Activated naive CD4-positive, alpha-beta T cell treated with anti-CD3 and anti-CD28 coated beads for 36 hours (primary cell): Measurements from ENCODE around the gene MBOAT1. TPM values are rescaled to one million over a fixed set of nuclear protein-coding genes. Genes with fewer than 3 reads are reported as not detected.

Experiments
- CTCF ChIA-PET: fragments of 350-600 bp; sonication (Branson Sonifier 250); formaldehyde crosslinking; loops from one replicate; lab custom pipeline; 2021; ENCODE audit warnings: antibody characterized with exemption; lab: Charles Lee
- DNase-seq: peaks from one replicate; pipeline ENCODE4 v3.0.0-alpha.2; 2020
- H3K27ac Mint-ChIP-seq: one replicate; pipeline ENCODE4 v1.8.0; 2021; ENCODE audit warnings: mild to moderate bottlenecking, mixed read lengths
- H3K27me3 Mint-ChIP-seq: one replicate; pipeline ENCODE4 v1.8.0; 2021; ENCODE audit warnings: low read depth, mixed read lengths
- H3K36me3 Mint-ChIP-seq: one replicate; pipeline ENCODE4 v1.8.0; 2021; ENCODE audit warnings: low read depth, mixed read lengths
- H3K4me1 Mint-ChIP-seq: one replicate; pipeline ENCODE4 v1.8.0; 2021; ENCODE audit warnings: low read depth, mixed read lengths
- H3K4me3 Mint-ChIP-seq: one replicate; pipeline ENCODE4 v1.8.0; 2021; ENCODE audit warnings: mild to moderate bottlenecking, moderate library complexity, mixed read lengths
- H3K9me3 Mint-ChIP-seq: one replicate; pipeline ENCODE4 v1.8.0; 2021; ENCODE audit warnings: mixed read lengths
- intact Hi-C: fragments of 100-400 bp; cut with micrococcal nuclease; formaldehyde crosslinking; loops from one replicate; pipeline ENCODE4 v1.15.1; 2023
- total RNA-seq, 2 experiments: library from RNA; stranded (reverse); gene quantifications; one replicate each; pipeline ENCODE4 v1.2.3, GENCODE V29; 2021

Gene MBOAT1
- total RNA-seq, 2 experiments from 2014 or later = 6.3 to 7.3 TPM

- CTCF ChIA-PET = interaction anchor here (3.3 kb wide), 1 partner anchor 10 kb away, joined by 18 read pairs; no protein-coding TSS in a partner anchor
- H3K4me1 Mint-ChIP-seq = no peaks in the 10 kb centered on the region
- no peaks in the 10 kb centered on the region for H3K9me3 Mint-ChIP-seq
Measured at GRCh38 chr6:20137240-20137639, 75.0 kb downstream of the MBOAT1 start.

GRCh38 chr6:20135677-20136268 is 76.5 kb downstream of the MBOAT1 start:
- Mint-ChIP-seq H3K27ac (no peak overlapping the region), H3K4me1 (no peaks in the 10 kb centered on the region), H3K4me3 (no peak overlapping the region), H3K27me3 (no peaks in the 10 kb centered on the region), H3K36me3 (peaks cover 2% of the 10 kb centered on the region), H3K9me3 (no peaks in the 10 kb centered on the region)
- CTCF ChIA-PET = interaction anchor here (3.3 kb wide), 1 partner anchor 9 kb away, joined by 18 read pairs; no protein-coding TSS in a partner anchor
- no peak for DNase-seq
- intact Hi-C loops = no loop called here

More at GRCh38 chr6:20137240-20137639, 75.0 kb downstream of the MBOAT1 start:
- Mint-ChIP-seq H3K27me3 (no peaks in the 10 kb centered on the region), H3K27ac (no peak overlapping the region), H3K36me3 (peaks cover 4% of the 10 kb centered on the region), H3K4me3 (no peak overlapping the region)
- no peak for DNase-seq
- intact Hi-C loops = no loop called here

GRCh38 chr6:20134613-20135012 is 77.7 kb downstream of the MBOAT1 start:
- CTCF ChIA-PET = interaction anchor here (3.3 kb wide), 1 partner anchor 8 kb away, joined by 18 read pairs; no protein-coding TSS in a partner anchor
- no peaks in the 10 kb centered on the region for H3K27me3 Mint-ChIP-seq
- H3K4me1 Mint-ChIP-seq = no peaks in the 10 kb centered on the region
- H3K27ac Mint-ChIP-seq = no peak overlapping the region
- intact Hi-C loops = no loop called here
- peaks cover 2% of the 10 kb centered on the region for H3K36me3 Mint-ChIP-seq
- H3K4me3 Mint-ChIP-seq = no peak overlapping the region
- no peak for DNase-seq
- H3K9me3 Mint-ChIP-seq = no peaks in the 10 kb centered on the region

- Mint-ChIP-seq H3K36me3 (no peaks in the 10 kb centered on the region), H3K27ac (no peak overlapping the region), H3K9me3 (no peaks in the 10 kb centered on the region), H3K4me1 (peaks cover 4% of the 10 kb centered on the region), H3K27me3 (no peaks in the 10 kb centered on the region), H3K4me3 (no peak overlapping the region)
- DNase-seq = no peak
- CTCF ChIA-PET = interaction anchor here (0.6 to 1.7 kb wide), 6 partner anchors 32 to 815 kb away, joined by 3 read pairs; no protein-coding TSS in a partner anchor
- intact Hi-C loops = loop anchor here (5.0 kb wide), 1 partner anchor 83 kb away; the partner anchor contains the start of gene MBOAT1
Measured at GRCh38 chr6:20129290-20130088, 82.8 kb downstream of the MBOAT1 start.

- DNase-seq = no peak
- Mint-ChIP-seq H3K9me3 (no peaks in the 10 kb centered on the region), H3K4me3 (no peak overlapping the region), H3K27ac (no peak overlapping the region), H3K36me3 (peaks cover 1% of the 10 kb centered on the region), H3K27me3 (no peaks in the 10 kb centered on the region), H3K4me1 (peaks cover 4% of the 10 kb centered on the region)
- intact Hi-C loops = loop anchor here (5.0 kb wide), 1 partner anchor 84 kb away; the partner anchor contains the start of gene MBOAT1
- CTCF ChIA-PET = interaction anchor here (0.7 to 2.6 kb wide), 5 partner anchors 17 to 254 kb away, joined by 3 to 18 read pairs (median 3); no protein-coding TSS in a partner anchor
Measured at GRCh38 chr6:20128018-20128417, 84.3 kb downstream of the MBOAT1 start.

- Mint-ChIP-seq H3K27ac (no peak overlapping the region), H3K4me3 (no peak overlapping the region), H3K27me3 (no peaks in the 10 kb centered on the region), H3K9me3 (no peaks in the 10 kb centered on the region), H3K4me1 (peaks cover 4% of the 10 kb centered on the region), H3K36me3 (peaks cover 6% of the 10 kb centered on the region)
- CTCF ChIA-PET = interaction anchor here (0.9 to 2.6 kb wide), 21 partner anchors 9 to 1531 kb away, joined by 3 to 18 read pairs (median 4); no protein-coding TSS in a partner anchor
- intact Hi-C loops = loop anchor here (1.0 to 5.0 kb wide), 3 partner anchors 35 to 1530 kb away; partner anchors contain the start of gene MBOAT1
- peak; percentile 73 for DNase-seq
Measured at GRCh38 chr6:20126789-20127653, 85.2 kb downstream of the MBOAT1 start.

- intact Hi-C loops = loop anchor here (1.0 to 5.0 kb wide), 3 partner anchors 34 to 1529 kb away; partner anchors contain the start of gene MBOAT1
- H3K27me3 Mint-ChIP-seq = no peaks in the 10 kb centered on the region
- H3K9me3 Mint-ChIP-seq = no peaks in the 10 kb centered on the region
- no peak for DNase-seq
- CTCF ChIA-PET = interaction anchor here (0.9 to 2.6 kb wide), 22 partner anchors 8 to 1531 kb away, joined by 3 to 18 read pairs (median 4); no protein-coding TSS in a partner anchor
- peaks cover 4% of the 10 kb centered on the region for H3K4me1 Mint-ChIP-seq
- H3K27ac Mint-ChIP-seq = no peak overlapping the region
- H3K4me3 Mint-ChIP-seq = no peak overlapping the region
- H3K36me3 Mint-ChIP-seq = peaks cover 6% of the 10 kb centered on the region
Measured at GRCh38 chr6:20126102-20126752, 86.0 kb downstream of the MBOAT1 start.

- peaks cover 6% of the 10 kb centered on the region for H3K36me3 Mint-ChIP-seq
- CTCF ChIA-PET = interaction anchor here (0.6 to 1.6 kb wide), 7 partner anchors 25 to 399 kb away, joined by 3 to 4 read pairs (median 3); no protein-coding TSS in a partner anchor
- H3K27ac Mint-ChIP-seq = no peak overlapping the region
- intact Hi-C loops = no loop called here
- no peak overlapping the region for H3K4me3 Mint-ChIP-seq
- no peaks in the 10 kb centered on the region for H3K9me3 Mint-ChIP-seq
- DNase-seq = no peak
- no peaks in the 10 kb centered on the region for H3K27me3 Mint-ChIP-seq
- peaks cover 4% of the 10 kb centered on the region for H3K4me1 Mint-ChIP-seq
Measured at GRCh38 chr6:20124545-20124944, 87.7 kb downstream of the MBOAT1 start.

- no peak for DNase-seq
- H3K4me1 Mint-ChIP-seq = no peaks in the 10 kb centered on the region
- H3K9me3 Mint-ChIP-seq = no peaks in the 10 kb centered on the region
- no peak overlapping the region for H3K4me3 Mint-ChIP-seq
- no peak overlapping the region for H3K27ac Mint-ChIP-seq
- intact Hi-C loops = no loop called here
- H3K27me3 Mint-ChIP-seq = no peaks in the 10 kb centered on the region
- peaks cover 6% of the 10 kb centered on the region for H3K36me3 Mint-ChIP-seq
- CTCF ChIA-PET = no interaction called here
Measured at GRCh38 chr6:20119485-20119884, 92.8 kb downstream of the MBOAT1 start.

GRCh38 chr6:20118892-20119291 is 93.4 kb downstream of the MBOAT1 start:
- H3K27ac Mint-ChIP-seq = no peak overlapping the region
- intact Hi-C loops = no loop called here
- no peaks in the 10 kb centered on the region for H3K4me1 Mint-ChIP-seq
- DNase-seq = no peak
- H3K36me3 Mint-ChIP-seq = peaks cover 4% of the 10 kb centered on the region
- H3K27me3 Mint-ChIP-seq = no peaks in the 10 kb centered on the region
- CTCF ChIA-PET = no interaction called here
- H3K9me3 Mint-ChIP-seq = no peaks in the 10 kb centered on the region
- no peak overlapping the region for H3K4me3 Mint-ChIP-seq

- Mint-ChIP-seq H3K36me3 (peaks cover 4% of the 10 kb centered on the region), H3K9me3 (no peaks in the 10 kb centered on the region), H3K4me1 (no peaks in the 10 kb centered on the region), H3K27ac (no peak overlapping the region), H3K4me3 (no peak overlapping the region), H3K27me3 (no peaks in the 10 kb centered on the region)
- intact Hi-C loops = no loop called here
- CTCF ChIA-PET = interaction anchor here (1.3 kb wide), 1 partner anchor 9 kb away, joined by 6 read pairs; no protein-coding TSS in a partner anchor
- DNase-seq = no peak
Measured at GRCh38 chr6:20117474-20117873, 94.8 kb downstream of the MBOAT1 start.
